NT2/D1 (cell line): ENCODE measurements around the gene NHLRC2.
"Not testable (repeated sequence)": the region's sequence is repeated elsewhere in the genome, so short reads cannot be mapped to it uniquely, and the experiment has no call there.

Source experiments
- DNase-seq: peaks from one replicate; pipeline ENCODE4 v3.0.0-alpha.2; 2011; ENCODE audit warnings: low read depth, low spot score
- H3K27me3 ChIP-seq: 2 replicates; pipeline ENCODE4 v1.6.0; 2011; ENCODE audit warnings: mild to moderate bottlenecking; ENCODE audit not compliant: insufficient read length, insufficient read depth
- H3K36me3 ChIP-seq: 2 replicates; pipeline ENCODE4 v1.6.1; 2011; ENCODE audit warnings: mild to moderate bottlenecking, low read length, mixed read lengths; ENCODE audit not compliant: insufficient read depth, insufficient read length
- H3K4me1 ChIP-seq: 2 replicates; pipeline ENCODE4 v1.5.1; 2011; ENCODE audit not compliant: insufficient read depth, insufficient read length
- H3K4me3 ChIP-seq: 2 replicates; pipeline ENCODE4 v1.5.1; 2011; ENCODE audit warnings: low read depth; ENCODE audit not compliant: insufficient read length
- H3K9ac ChIP-seq: 2 replicates; pipeline ENCODE4 v1.6.0; 2011; ENCODE audit warnings: low read depth; ENCODE audit not compliant: insufficient read length
- H3K9me3 ChIP-seq: 2 replicates; pipeline ENCODE4 v1.5.1; 2011; ENCODE audit warnings: mild to moderate bottlenecking, low read length; ENCODE audit not compliant: insufficient read depth
- SUZ12 ChIP-seq: IDR thresholded peaks from 2 replicates; pipeline ENCODE4 v1.6.1; 2011; ENCODE audit not compliant: insufficient read length, insufficient read depth; ENCODE audit errors: extremely low read depth
- YY1 ChIP-seq: IDR thresholded peaks from 2 replicates; pipeline ENCODE4 v1.6.1; 2011; ENCODE audit not compliant: insufficient read length, insufficient read depth
- ZNF274 ChIP-seq: IDR thresholded peaks from 2 replicates; pipeline ENCODE4 v1.6.1; 2011; ENCODE audit warnings: mild to moderate bottlenecking, low read depth, low read length

The NHLRC2 gene, protein sequence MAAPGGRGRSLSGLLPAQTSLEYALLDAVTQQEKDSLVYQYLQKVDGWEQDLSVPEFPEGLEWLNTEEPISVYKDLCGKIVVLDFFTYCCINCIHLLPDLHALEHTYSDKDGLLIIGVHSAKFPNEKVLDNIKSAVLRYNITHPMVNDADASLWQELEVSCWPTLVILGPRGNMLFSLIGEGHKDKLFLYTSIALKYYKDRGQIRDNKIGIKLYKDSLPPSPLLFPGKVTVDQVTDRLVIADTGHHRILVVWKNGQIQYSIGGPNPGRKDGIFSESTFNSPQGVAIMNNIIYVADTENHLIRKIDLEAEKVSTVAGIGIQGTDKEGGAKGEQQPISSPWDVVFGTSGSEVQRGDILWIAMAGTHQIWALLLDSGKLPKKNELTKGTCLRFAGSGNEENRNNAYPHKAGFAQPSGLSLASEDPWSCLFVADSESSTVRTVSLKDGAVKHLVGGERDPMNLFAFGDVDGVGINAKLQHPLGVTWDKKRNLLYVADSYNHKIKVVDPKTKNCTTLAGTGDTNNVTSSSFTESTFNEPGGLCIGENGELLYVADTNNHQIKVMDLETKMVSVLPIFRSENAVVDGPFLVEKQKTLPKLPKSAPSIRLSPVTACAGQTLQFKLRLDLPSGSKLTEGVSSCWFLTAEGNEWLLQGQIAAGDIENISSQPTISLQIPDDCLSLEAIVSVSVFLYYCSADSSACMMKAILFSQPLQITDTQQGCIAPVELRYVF

GRCh38 chr10:113854013-113854760 is at the start of gene NHLRC2, which contains the start of gene DCLRE1A:
Gene NHLRC2 (plus strand): TSS chr10:113854661. CDS start chr10:113854873, 212 bp downstream.
Gene DCLRE1A (minus strand): TSS chr10:113854082. CDS start chr10:113853182, 900 bp downstream.
- Histone ChIP-seq H3K36me3 (peaks cover 18% of the 10 kb centered on the region), H3K4me3 (peak within 1 kb of the TSS; percentile 80), H3K4me1 (no peaks in the 10 kb centered on the region), H3K27me3 (no peaks in the 10 kb centered on the region), H3K9ac (peak within 1 kb of the TSS; percentile 90), H3K9me3 (no peaks in the 10 kb centered on the region)
- TF ChIP-seq ZNF274 (no peak), YY1 (no peak), SUZ12 (no peak)
- DNase-seq, result peak; percentile 51

GRCh38 chr10:113806503-113806902 is 48.0 kb upstream of the NHLRC2 start:
- no peaks in the 10 kb centered on the region for H3K4me1 ChIP-seq
- H3K36me3 ChIP-seq, result no peaks in the 10 kb centered on the region
- H3K4me3 ChIP-seq, result no peak overlapping the region
- no peaks in the 10 kb centered on the region for H3K9me3 ChIP-seq
- no peaks in the 10 kb centered on the region for H3K27me3 ChIP-seq
- no peak for TF ChIP-seq YY1
- TF ChIP-seq SUZ12, result no peak
- TF ChIP-seq ZNF274, result no peak
- no peak for DNase-seq
- H3K9ac ChIP-seq, result no peak overlapping the region

- H3K9ac ChIP-seq, result no peak overlapping the region
- H3K4me1 ChIP-seq, result no peaks in the 10 kb centered on the region
- no peak for TF ChIP-seq SUZ12
- TF ChIP-seq YY1, result no peak
- TF ChIP-seq ZNF274, result no peak
- H3K36me3 ChIP-seq, result no peaks in the 10 kb centered on the region
- H3K9me3 ChIP-seq, result no peaks in the 10 kb centered on the region
- DNase-seq, result no peak
- no peaks in the 10 kb centered on the region for H3K27me3 ChIP-seq
- no peak overlapping the region for H3K4me3 ChIP-seq
Observed at GRCh38 chr10:113808168-113808567, 46.3 kb upstream of the NHLRC2 start.

DNA sequence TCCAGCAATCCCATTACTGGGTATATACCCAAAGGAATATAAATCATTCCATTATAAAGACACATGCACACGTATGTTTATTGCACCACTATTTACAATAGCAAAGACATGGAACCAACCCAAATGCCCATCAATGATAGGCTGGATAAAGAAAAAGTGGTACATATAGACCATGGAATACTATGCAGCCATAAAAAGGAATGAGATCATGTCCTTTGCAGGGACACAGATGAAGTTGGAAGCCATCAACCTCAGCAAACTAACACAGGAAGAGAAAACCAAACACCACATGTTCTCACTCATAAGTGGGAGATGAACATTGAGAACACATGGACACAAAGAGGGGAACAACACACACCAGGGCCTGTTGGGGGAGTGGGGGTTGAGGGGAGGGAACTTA is 39.8 kb upstream of the NHLRC2 start:
- H3K4me1 ChIP-seq, H3K27me3 ChIP-seq, H3K36me3 ChIP-seq, H3K4me3 ChIP-seq, H3K9ac ChIP-seq, H3K9me3 ChIP-seq, DNase-seq: not testable (repeated sequence)

GRCh38 chr10:113819989-113820388 is 34.5 kb upstream of the NHLRC2 start:
- H3K36me3 ChIP-seq, result no peaks in the 10 kb centered on the region
- H3K27me3 ChIP-seq, result no peaks in the 10 kb centered on the region
- TF ChIP-seq YY1 (no peak), ZNF274 (no peak), SUZ12 (no peak)
- no peaks in the 10 kb centered on the region for H3K9me3 ChIP-seq
- no peak overlapping the region for H3K9ac ChIP-seq
- no peaks in the 10 kb centered on the region for H3K4me1 ChIP-seq
- no peak for DNase-seq
- no peak overlapping the region for H3K4me3 ChIP-seq

GRCh38 chr10:113820507-113820906 is 34.0 kb upstream of the NHLRC2 start:
- no peak overlapping the region for H3K4me3 ChIP-seq
- no peaks in the 10 kb centered on the region for H3K27me3 ChIP-seq
- no peaks in the 10 kb centered on the region for H3K4me1 ChIP-seq
- no peak for DNase-seq
- H3K36me3 ChIP-seq, result no peaks in the 10 kb centered on the region
- H3K9ac ChIP-seq, result no peak overlapping the region
- H3K9me3 ChIP-seq, result no peaks in the 10 kb centered on the region
- TF ChIP-seq ZNF274, result no peak
- TF ChIP-seq YY1, result no peak
- no peak for TF ChIP-seq SUZ12

GRCh38 chr10:113821306-113821705 is 33.2 kb upstream of the NHLRC2 start:
- H3K9me3 ChIP-seq, H3K27me3 ChIP-seq, H3K9ac ChIP-seq, H3K4me3 ChIP-seq, H3K4me1 ChIP-seq, H3K36me3 ChIP-seq: not testable (repeated sequence)
- peak; percentile 15 for DNase-seq
